ENCODE results near the gene CARMIL3. TPM values are rescaled to one million over a fixed set of nuclear protein-coding genes. Genes with fewer than 3 reads are reported as not detected.

Gene CARMIL3
- total RNA-seq, 1 donor from 2014 or later = 0.61 TPM

DNA sequence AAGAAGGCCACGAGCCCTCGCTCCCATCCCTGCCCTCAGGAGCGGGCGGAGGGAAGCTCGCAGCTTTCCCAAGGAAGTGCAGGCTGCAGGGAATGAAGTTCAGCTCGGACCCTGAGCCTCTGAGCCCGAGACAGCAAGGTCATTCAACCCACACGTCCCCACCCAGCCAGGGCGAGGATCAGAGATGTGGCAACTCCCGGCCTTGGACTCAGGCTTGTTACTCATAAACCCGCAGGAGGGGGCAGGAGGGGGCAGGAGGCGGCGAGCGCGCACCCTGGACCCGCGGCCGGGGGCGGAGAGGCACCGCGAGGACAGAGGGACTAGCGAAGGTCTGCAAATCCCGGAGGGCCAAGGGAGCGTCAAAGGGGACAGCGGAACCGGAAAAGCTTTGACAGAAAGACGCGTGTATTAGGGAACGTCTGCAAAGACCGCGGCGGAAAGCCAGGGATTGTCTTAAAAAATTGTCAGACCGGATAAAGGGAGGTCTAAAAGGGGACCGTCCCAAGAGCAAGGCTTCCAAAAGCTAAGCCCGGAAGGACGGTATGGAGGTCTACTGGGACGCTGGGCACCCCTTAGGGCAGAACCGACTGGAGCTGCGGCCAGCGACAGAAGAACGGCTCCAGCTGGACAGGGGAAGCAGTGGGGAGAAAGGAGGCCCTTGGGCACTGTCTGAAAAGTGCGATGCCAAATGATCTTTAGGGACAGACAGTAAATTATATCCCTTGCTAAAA, 62.2 kb downstream of the CARMIL3 start:
- peak; percentile 95 for DNase-seq (ENCODE audit: low spot score)

DNA sequence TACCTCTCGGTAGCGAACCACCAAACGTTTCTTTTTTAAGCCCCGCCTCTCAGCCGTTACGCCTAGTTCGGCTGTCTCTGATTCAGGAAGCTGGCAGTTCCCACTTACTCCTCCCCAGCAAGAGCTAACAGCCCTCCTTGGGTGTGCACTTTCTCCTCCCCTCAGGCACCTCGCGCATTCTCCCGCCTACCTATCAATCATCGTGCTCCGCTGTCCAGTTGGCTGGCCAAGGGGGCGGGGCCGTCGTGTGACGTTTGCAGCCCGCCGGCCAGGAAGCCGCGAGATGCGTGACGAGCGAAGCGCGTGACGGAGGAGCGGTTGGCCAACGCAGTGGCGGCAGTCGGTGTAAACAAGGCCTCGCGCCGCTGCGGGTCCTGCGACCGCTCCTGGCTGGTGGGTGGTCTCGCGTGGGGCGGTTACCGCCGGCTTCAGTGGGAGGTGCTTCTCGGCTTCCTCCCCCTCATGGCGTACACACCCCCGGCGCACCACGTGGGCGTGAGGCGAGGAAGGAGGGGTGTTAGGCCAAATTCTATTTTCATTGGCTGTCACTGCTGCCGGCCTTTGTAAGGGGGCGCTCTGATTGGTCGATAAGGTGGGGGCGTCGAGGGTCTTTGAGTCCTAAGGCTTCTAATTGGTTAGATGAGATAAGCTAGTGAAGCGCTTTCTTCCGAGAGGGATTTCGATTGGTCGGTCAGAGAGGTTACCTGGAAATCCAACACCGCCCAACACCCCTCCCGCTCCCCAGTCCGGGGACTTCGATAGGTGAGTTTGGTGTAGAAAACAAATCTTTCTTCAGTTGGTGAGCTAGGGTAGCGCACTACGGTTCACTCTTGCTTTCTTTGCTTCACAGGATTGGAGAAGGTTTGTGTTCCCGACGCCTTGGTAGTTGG, 63.0 kb downstream of the CARMIL3 start, which contains the start of the genes DCAF11 and NRL:
Gene DCAF11, plus strand, starts transcription at position 246 of the 890 bp plus-strand sequence. CDS start 818 bp downstream, outside the sequence.
Gene NRL, minus strand, starts transcription at position 418 of the 890 bp plus-strand sequence. CDS start 32,101 bp downstream, outside the sequence.
- peak; percentile 99 for DNase-seq (ENCODE audit: low spot score)

- DNase-seq (ENCODE audit: low spot score) = no peak
These were observed 63.8 kb downstream of the CARMIL3 start for GRCh38 chr14:24115422-24116127.

- DNase-seq (ENCODE audit: low spot score) = no peak
These were observed 64.5 kb downstream of the CARMIL3 start for GRCh38 chr14:24116128-24116814.

GRCh38 chr14:24117179-24117578, 65.4 kb downstream of the CARMIL3 start:
- no peak for DNase-seq (ENCODE audit: low spot score)

Other genes starting within 250 kb of the CARMIL3 start
- gene DHRS4, start 98.2 kb upstream of the CARMIL3 start, total RNA-seq = 19.2 TPM
- gene DHRS4L2, start 63.1 kb upstream of the CARMIL3 start, total RNA-seq = 18.9 TPM
- gene CPNE6, start 19.6 kb downstream of the CARMIL3 start, total RNA-seq = not detected
- gene PCK2, start 42.3 kb downstream of the CARMIL3 start, total RNA-seq = 39.1 TPM
- gene DCAF11, start 62.8 kb downstream of the CARMIL3 start, total RNA-seq = 31.7 TPM
- gene NRL, start 62.9 kb downstream of the CARMIL3 start, total RNA-seq = 1.6 TPM
- gene FITM1, start 78.7 kb downstream of the CARMIL3 start, total RNA-seq = 0.58 TPM
- 121 TPM for gene PSME1, start 84.2 kb downstream of the CARMIL3 start, total RNA-seq
- 15.5 TPM for gene EMC9, start 89.6 kb downstream of the CARMIL3 start, total RNA-seq
- gene PSME2, start 94.6 kb downstream of the CARMIL3 start, total RNA-seq = 113 TPM
- 60.0 TPM for gene RNF31, start 95.5 kb downstream of the CARMIL3 start, total RNA-seq
- gene IRF9, start 109.3 kb downstream of the CARMIL3 start, total RNA-seq = 102 TPM
- 31.5 TPM for gene REC8, start 120.1 kb downstream of the CARMIL3 start, total RNA-seq
- gene IPO4, start 136.8 kb downstream of the CARMIL3 start, total RNA-seq = 46.3 TPM
- 51.0 TPM for gene TM9SF1, start 143.4 kb downstream of the CARMIL3 start, total RNA-seq
- gene TSSK4, start 153.7 kb downstream of the CARMIL3 start, total RNA-seq = not detected
- 58.7 TPM for gene CHMP4A, start 161.5 kb downstream of the CARMIL3 start, total RNA-seq
- 10.3 TPM for gene MDP1, start 164.1 kb downstream of the CARMIL3 start, total RNA-seq
- gene NEDD8, start 180.4 kb downstream of the CARMIL3 start, total RNA-seq = 169 TPM
- 46.5 TPM for gene GMPR2, start 180.9 kb downstream of the CARMIL3 start, total RNA-seq
- gene TINF2, start 190.6 kb downstream of the CARMIL3 start, total RNA-seq = 73.3 TPM
- 0.77 TPM for gene TGM1, start 211.2 kb downstream of the CARMIL3 start, total RNA-seq
- gene RABGGTA, start 219.6 kb downstream of the CARMIL3 start, total RNA-seq = 17.0 TPM
- 19.0 TPM for gene DHRS1, start 247.8 kb downstream of the CARMIL3 start, total RNA-seq
- gene NOP9, start 247.8 kb downstream of the CARMIL3 start, total RNA-seq = 23.4 TPM

Data from mesenteric fat pad (tissue), 1 donor.